ENCODE measurements around the gene C2.
A peak's percentile ranks its signal among the peaks of the same experiment; 100 is the strongest.
"Not testable (repeated sequence)": the region's sequence is repeated elsewhere in the genome, so short reads cannot be mapped to it uniquely, and the experiment has no call there.

Gene C2

DNA sequence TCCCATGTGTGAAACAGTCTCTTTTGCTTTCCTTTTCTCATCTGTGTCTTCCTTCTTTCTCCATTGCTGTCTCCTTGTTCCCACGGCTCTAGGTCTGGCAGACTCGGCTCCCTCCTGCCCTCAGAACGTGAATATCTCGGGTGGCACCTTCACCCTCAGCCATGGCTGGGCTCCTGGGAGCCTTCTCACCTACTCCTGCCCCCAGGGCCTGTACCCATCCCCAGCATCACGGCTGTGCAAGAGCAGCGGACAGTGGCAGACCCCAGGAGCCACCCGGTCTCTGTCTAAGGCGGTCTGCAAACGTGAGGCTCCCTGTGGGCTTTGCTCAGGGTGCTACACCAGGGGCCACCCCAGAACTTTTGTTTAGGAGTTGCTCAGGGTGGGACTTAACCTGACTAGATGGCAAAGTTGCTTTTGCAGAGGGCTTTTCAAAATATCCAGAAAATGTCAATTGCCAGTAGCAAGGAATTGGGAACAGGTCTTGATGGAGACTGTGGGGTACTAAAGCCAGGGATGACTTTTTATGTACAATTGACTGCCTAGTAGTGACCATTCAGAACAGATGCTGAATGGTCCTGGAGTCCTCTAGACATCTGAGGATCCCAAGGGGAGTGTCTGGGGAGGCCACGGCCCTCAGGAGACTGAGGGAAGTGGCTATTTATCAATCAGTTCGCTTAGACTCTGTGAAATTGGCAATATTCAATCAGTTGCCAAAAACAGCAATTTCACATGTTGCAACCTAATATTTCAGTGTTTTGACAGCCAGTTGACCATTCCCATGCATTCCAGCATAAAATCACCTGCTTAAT lies 550 bp downstream of the C2 start:
- no peak for DNase-seq (ENCODE audit: low spot score)

DNA sequence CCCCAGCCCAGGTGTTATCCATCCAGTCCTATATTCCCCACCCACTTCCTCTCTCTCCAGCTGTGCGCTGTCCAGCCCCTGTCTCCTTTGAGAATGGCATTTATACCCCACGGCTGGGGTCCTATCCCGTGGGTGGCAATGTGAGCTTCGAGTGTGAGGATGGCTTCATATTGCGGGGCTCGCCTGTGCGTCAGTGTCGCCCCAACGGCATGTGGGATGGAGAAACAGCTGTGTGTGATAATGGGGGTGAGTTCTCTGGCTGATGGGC lies 1.1 kb downstream of the C2 start:
- DNase-seq (ENCODE audit: low spot score), result no peak

GRCh38 chr6:31930962-31931361 lies 3.4 kb downstream of the C2 start:
- DNase-seq (ENCODE audit: low spot score), result no peak

- DNase-seq (ENCODE audit: low spot score), result not testable (repeated sequence)
These were observed 4.6 kb downstream of the C2 start for GRCh38 chr6:31932137-31932536.

DNA sequence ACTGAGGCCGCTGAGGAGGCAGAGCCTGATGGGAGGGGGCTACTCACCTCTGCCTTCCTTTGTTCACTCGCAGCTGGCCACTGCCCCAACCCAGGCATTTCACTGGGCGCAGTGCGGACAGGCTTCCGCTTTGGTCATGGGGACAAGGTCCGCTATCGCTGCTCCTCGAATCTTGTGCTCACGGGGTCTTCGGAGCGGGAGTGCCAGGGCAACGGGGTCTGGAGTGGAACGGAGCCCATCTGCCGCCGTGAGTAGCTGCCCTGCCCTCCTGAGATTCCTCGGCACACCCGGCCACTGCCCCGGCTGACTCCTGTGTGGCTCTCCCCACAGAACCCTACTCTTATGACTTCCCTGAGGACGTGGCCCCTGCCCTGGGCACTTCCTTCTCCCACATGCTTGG lies 6.0 kb downstream of the C2 start:
- DNase-seq (ENCODE audit: low spot score), result no peak

- DNase-seq (ENCODE audit: low spot score), result no peak
These were observed 7.5 kb downstream of the C2 start for GRCh38 chr6:31935021-31935420.

- DNase-seq (ENCODE audit: low spot score), result no peak
These were observed 8.3 kb downstream of the C2 start for GRCh38 chr6:31935823-31936222.

- DNase-seq (ENCODE audit: low spot score), result peak; percentile 25
These were observed 12.7 kb downstream of the C2 start for GRCh38 chr6:31940256-31940664.

- no peak for DNase-seq (ENCODE audit: low spot score)
These were observed 16.2 kb downstream of the C2 start for GRCh38 chr6:31943742-31944141.

GRCh38 chr6:31945154-31945506 lies 17.6 kb downstream of the C2 start:
- no peak for DNase-seq (ENCODE audit: low spot score)

DNA sequence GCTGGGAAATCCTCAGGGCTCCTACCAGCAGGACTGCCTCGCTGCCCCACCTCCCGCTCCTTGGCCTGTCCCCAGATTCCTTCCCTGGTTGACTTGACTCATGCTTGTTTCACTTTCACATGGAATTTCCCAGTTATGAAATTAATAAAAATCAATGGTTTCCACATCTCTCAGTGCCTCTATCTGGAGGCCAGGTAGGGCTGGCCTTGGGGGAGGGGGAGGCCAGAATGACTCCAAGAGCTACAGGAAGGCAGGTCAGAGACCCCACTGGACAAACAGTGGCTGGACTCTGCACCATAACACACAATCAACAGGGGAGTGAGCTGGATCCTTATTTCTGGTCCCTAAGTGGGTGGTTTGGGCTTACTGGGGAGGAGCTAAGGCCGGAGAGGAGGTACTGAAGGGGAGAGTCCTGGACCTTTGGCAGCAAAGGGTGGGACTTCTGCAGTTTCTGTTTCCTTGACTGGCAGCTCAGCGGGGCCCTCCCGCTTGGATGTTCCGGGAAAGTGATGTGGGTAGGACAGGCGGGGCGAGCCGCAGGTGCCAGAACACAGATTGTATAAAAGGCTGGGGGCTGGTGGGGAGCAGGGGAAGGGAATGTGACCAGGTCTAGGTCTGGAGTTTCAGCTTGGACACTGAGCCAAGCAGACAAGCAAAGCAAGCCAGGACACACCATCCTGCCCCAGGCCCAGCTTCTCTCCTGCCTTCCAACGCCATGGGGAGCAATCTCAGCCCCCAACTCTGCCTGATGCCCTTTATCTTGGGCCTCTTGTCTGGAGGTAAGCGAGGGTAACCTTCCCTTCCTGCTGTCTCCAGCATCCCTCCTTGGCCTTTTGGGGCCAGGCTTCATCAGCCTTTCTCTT lies 18.2 kb downstream of the C2 start, which contains the start of gene CFB:
CFB (plus strand) TSS at position 589 of the 863 bp plus-strand sequence; CDS start at position 716, 127 bp downstream.
- DNase-seq (ENCODE audit: low spot score), result peak; percentile 93

DNA sequence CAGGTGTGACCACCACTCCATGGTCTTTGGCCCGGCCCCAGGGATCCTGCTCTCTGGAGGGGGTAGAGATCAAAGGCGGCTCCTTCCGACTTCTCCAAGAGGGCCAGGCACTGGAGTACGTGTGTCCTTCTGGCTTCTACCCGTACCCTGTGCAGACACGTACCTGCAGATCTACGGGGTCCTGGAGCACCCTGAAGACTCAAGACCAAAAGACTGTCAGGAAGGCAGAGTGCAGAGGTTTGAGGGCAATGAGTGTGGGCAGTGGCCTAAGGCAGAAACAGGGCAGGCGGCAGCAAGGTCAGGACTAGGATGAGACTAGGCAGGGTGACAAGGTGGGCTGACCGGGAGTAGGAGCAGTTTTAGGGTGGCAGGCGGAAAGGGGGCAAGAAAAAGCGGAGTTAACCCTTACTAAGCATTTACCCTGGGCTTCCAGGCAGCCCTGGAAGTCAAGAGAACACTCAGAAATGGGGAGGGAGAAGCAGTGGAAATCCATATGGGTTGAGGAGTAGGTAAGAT lies 18.9 kb downstream of the C2 start:
- DNase-seq (ENCODE audit: low spot score), result no peak

DNA sequence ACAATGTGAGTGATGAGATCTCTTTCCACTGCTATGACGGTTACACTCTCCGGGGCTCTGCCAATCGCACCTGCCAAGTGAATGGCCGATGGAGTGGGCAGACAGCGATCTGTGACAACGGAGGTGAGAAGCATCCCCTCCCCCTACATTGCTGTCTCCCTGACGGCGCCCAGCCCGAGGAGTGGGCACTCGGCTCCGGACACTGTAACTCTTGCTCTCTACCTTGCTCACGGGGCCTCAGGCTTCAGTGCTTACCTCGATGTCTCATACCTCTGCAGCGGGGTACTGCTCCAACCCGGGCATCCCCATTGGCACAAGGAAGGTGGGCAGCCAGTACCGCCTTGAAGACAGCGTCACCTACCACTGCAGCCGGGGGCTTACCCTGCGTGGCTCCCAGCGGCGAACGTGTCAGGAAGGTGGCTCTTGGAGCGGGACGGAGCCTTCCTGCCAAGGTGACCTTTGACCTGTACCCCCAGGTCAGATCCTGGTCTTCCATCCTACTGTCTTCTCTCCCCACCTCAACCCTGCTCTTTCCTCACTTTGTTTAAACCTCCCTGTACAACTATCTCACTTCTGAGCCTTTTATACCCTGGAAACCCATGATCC lies 19.7 kb downstream of the C2 start:
- no peak for DNase-seq (ENCODE audit: low spot score)

GRCh38 chr6:31947864-31948263 lies 20.3 kb downstream of the C2 start:
- DNase-seq (ENCODE audit: low spot score), result no peak

- DNase-seq (ENCODE audit: low spot score), result no peak
These were observed 20.8 kb downstream of the C2 start for GRCh38 chr6:31948306-31948705.

DNA sequence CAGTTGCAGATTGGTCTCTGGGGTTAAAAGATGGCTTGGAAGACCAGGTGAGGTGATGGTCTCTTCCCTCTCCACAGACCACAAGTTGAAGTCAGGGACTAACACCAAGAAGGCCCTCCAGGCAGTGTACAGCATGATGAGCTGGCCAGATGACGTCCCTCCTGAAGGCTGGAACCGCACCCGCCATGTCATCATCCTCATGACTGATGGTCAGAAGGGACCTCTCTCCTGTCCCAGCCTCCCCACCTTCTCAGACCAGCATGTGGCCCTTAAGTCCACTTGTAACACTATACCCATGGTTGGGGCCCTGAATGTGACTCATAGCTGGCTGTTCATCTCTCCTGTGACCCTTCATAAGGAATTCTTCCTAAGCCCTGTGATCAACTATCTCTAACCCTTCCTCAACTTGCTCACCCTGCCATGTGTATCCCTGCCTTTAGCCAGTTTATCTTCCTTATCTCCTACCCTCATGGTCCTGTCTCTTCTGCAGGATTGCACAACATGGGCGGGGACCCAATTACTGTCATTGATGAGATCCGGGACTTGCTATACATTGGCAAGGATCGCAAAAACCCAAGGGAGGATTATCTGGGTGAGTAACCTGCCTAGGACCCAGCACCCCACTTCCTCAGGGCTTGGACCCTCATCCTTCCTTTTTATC lies 21.4 kb downstream of the C2 start:
- peak; percentile 36 for DNase-seq (ENCODE audit: low spot score)

DNA sequence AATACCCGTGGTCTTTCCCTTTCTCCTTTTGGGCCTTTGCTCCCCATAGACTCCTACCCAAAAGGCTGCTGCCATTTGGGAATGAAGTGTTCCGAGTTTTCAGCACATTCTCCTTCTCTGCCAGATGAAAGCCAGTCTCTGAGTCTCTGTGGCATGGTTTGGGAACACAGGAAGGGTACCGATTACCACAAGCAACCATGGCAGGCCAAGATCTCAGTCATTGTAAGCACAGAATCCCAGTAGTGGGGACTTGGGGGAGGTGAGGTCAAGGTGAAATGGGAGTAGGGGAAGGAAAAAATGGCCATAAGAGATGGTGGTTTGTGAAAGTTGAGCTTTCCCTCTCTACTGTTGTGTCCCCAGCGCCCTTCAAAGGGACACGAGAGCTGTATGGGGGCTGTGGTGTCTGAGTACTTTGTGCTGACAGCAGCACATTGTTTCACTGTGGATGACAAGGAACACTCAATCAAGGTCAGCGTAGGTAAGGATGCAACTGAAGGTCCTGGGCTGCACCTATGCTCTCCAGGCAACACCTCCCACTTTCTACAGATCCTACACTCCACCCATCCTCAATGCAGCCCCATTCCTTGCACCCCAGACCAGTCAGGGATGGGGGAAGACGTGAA lies 22.5 kb downstream of the C2 start:
- DNase-seq (ENCODE audit: low spot score), result no peak

GRCh38 chr6:31952140-31952805 lies 24.8 kb downstream of the C2 start:
- DNase-seq (ENCODE audit: low spot score), result peak; percentile 83

- DNase-seq (ENCODE audit: low spot score), result no peak
These were observed 25.4 kb downstream of the C2 start for GRCh38 chr6:31952890-31953289.

GRCh38 chr6:31954511-31954910 lies 27.0 kb downstream of the C2 start:
- DNase-seq (ENCODE audit: low spot score), result no peak

- no peak for DNase-seq (ENCODE audit: low spot score)
These were observed 29.3 kb downstream of the C2 start for GRCh38 chr6:31956796-31957195.

Data from AG20443 (cell line).